Neural crest cell (in vitro differentiated cells): ENCODE measurements around the gene ARHGEF40. TPM values are rescaled to one million over a fixed set of nuclear protein-coding genes. Genes with fewer than 3 reads are reported as not detected.

Experiments used
- DNase-seq: peaks from one replicate; pipeline ENCODE4 v3.0.0; 2021; ENCODE audit warnings: low read depth, mixed read lengths, low spot score
- H3K27ac Mint-ChIP-seq: one replicate; pipeline ENCODE4 v1.8.0; 2021; ENCODE audit warnings: mild to moderate bottlenecking, mixed read lengths; ENCODE audit not compliant: unreplicated experiment
- H3K27me3 Mint-ChIP-seq: 2 replicates; pipeline ENCODE4 v1.8.0; 2021; ENCODE audit warnings: low read depth, mild to moderate bottlenecking, mixed read lengths
- H3K36me3 Mint-ChIP-seq: 2 replicates; pipeline ENCODE4 v1.8.0; 2021; ENCODE audit warnings: low read depth, mild to moderate bottlenecking, mixed read lengths
- H3K4me1 Mint-ChIP-seq: 2 replicates; pipeline ENCODE4 v1.8.0; 2021; ENCODE audit warnings: mixed read lengths
- H3K4me3 Mint-ChIP-seq: one replicate; pipeline ENCODE4 v1.8.0; 2021; ENCODE audit warnings: mild to moderate bottlenecking, mixed read lengths
- H3K9me3 Mint-ChIP-seq: 2 replicates; pipeline ENCODE4 v1.8.0; 2021; ENCODE audit warnings: mixed read lengths
- total RNA-seq: library from RNA; stranded (reverse); gene quantifications from 2 replicates; pipeline ENCODE4 v1.2.1, GENCODE V29; 2021
- TF ChIP-seq, protein P1 (sequence below): fragments of 200-600 bp; sonication (generic); conservative IDR thresholded peaks from 2 replicates; pipeline ENCODE4 v1.5.0; 2021; ENCODE audit warnings: antibody characterized with exemption, mild to moderate bottlenecking

Gene ARHGEF40
- total RNA-seq, 1 donor from 2014 or later = 73.8 TPM

DNA sequence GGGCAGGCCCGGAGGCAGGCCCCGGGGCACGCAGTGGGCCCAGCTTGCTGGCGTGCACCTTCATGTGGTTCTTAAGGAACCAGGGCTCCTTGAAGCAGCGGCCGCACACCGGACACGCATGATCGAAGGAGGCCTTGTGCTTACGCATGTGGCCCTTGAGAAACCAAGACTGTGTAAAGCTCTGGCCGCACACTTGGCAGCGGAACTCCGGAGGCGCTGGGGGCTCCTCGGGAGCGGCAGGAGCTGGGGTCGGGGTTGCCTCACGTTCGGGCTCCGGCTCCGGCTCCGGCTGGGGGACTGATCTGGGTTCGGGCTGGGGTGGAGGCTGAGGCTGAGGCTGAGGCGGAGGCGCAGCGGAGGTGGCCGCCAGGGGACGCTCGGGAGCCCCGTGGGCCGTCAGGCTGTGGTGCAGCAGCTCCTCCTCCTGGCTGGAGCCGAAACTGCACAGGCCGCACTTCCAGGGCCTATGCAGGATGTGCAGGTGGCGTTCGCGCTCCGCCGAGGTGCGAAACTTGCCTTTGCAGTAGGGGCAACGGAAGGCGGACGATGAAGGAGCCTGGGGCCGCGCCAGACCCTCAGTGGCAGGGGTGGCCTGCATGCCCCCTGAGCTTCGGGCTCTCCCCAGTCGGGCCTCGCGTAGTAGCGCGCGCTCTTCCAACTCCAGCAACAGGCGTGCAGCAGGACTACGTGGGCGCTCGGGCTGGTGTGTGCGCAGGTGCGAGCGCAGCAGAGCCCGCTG lies 22.3 kb downstream of the ARHGEF40 start:
- H3K9me3 Mint-ChIP-seq = no peaks in the 10 kb centered on the region
- peaks cover 18% of the 10 kb centered on the region for H3K27me3 Mint-ChIP-seq
- H3K4me3 Mint-ChIP-seq = peak overlapping the region; percentile 85
- H3K4me1 Mint-ChIP-seq = peaks cover 74% of the 10 kb centered on the region
- no peak overlapping the region for H3K27ac Mint-ChIP-seq
- TF ChIP-seq, protein P1, sequence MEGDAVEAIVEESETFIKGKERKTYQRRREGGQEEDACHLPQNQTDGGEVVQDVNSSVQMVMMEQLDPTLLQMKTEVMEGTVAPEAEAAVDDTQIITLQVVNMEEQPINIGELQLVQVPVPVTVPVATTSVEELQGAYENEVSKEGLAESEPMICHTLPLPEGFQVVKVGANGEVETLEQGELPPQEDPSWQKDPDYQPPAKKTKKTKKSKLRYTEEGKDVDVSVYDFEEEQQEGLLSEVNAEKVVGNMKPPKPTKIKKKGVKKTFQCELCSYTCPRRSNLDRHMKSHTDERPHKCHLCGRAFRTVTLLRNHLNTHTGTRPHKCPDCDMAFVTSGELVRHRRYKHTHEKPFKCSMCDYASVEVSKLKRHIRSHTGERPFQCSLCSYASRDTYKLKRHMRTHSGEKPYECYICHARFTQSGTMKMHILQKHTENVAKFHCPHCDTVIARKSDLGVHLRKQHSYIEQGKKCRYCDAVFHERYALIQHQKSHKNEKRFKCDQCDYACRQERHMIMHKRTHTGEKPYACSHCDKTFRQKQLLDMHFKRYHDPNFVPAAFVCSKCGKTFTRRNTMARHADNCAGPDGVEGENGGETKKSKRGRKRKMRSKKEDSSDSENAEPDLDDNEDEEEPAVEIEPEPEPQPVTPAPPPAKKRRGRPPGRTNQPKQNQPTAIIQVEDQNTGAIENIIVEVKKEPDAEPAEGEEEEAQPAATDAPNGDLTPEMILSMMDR = peak; percentile 95
- peaks cover 34% of the 10 kb centered on the region for H3K36me3 Mint-ChIP-seq
- DNase-seq = peak; percentile 94

DNA sequence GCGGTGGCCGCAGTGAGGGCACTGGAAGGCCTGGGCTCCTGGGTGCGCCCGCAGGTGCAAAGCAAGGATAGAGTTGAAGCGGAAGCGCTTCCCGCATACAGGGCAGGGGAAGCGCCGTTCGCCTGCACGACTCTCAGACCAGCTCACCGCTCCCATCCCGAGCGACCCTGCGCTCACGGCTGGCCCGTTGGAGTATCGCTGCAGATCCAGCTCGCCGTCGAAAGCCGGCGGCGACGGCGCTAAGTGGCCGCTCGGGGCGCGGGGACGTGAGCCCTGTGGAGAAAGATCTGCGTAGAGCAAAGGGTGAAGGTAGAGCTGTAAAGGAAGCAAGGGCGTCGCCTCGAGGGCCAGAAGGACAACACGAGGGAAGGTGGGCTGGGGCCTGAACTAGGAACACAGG lies 22.9 kb downstream of the ARHGEF40 start:
- H3K27me3 Mint-ChIP-seq = peaks cover 15% of the 10 kb centered on the region
- peaks cover 68% of the 10 kb centered on the region for H3K4me1 Mint-ChIP-seq
- peaks cover 31% of the 10 kb centered on the region for H3K36me3 Mint-ChIP-seq
- H3K27ac Mint-ChIP-seq = peak overlapping the region; percentile 29
- DNase-seq = no peak
- TF ChIP-seq, protein P1 = no peak
- no peaks in the 10 kb centered on the region for H3K9me3 Mint-ChIP-seq
- peak overlapping the region; percentile 97 for H3K4me3 Mint-ChIP-seq

DNA sequence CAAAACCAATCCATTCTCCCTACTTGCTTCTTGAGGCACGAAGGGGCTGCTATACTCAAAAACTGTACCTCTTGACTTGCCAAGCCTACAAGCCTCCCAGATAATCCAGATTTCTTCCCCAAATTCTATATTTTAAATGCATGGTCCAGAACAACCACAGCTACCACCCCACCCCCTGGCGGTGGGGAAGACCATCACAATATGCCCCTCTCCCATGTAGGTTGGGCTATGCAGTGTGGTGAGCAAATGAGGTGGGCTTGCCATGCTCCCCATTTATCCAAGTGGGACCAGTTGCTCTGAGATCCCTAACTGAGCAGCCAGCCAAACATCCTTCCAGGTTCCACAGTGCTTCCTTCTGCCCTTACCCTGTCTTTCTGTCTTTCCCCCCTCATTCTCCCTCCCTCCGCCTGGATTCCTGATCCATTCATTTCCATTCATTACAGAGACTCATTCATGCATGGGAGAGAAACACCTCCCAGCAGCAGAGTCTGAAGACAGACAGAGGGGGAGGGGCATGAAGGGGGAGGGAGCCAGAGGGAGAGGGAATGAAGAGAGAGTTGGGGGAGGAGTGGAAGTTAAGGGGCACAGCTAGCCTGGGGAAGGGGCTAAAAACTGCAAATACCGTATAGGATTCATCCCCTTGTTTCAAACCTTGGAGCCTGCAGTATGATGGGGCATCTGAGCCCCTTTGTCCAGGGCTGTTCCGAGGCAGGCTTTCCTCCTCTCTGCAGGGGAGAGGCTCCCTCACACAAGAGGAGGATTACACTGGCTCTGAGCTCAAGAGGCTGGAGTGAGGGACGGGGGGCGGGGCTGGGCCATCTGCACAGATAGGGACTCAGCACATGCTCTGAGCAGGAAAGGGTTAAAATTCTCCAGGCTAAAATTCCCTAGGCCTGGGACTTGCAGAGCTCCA lies 23.9 kb downstream of the ARHGEF40 start:
- Mint-ChIP-seq H3K36me3 (peaks cover 26% of the 10 kb centered on the region), H3K9me3 (no peaks in the 10 kb centered on the region), H3K27ac (peak overlapping the region; percentile 97), H3K27me3 (peaks cover 18% of the 10 kb centered on the region), H3K4me3 (peak overlapping the region; percentile 97), H3K4me1 (peaks cover 66% of the 10 kb centered on the region)
- TF ChIP-seq, protein P1 = peak; percentile 62
- peak; percentile 65 for DNase-seq

DNA sequence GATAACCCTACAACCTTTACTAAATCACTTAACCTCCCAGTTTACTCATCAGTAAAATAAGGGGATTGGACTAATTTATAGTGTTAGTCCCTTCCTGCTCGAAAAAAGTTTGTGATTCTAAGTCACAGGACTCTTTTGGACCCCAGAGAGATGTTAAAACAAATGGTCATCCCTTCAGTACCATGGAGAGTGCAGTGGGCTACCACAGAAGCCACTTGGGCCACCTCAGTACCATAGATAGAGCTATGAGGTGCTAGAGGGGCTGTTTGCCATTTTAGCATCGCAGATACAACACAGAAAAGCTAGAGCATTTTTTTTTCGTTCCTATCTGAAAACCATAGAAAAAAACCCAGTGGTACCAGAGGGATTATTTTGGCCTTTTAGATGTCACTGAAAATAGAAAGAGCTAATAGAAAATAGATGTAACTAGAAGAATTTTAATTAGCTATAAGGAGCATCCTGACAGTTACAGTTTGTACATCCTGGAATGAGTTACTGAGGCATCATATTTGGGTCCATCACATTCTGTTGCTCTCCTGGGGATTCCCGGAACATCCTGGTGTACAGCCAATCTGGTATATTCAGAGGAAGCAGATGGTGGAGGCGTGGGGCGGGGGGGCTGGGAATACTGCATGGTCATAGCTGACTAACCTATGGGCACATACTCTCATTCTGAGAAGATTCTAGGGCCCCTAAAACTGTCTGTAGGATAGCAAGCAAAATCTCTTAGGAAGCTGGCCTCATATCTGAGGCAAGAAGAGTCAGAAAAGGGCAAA lies 25.5 kb downstream of the ARHGEF40 start:
- Mint-ChIP-seq H3K9me3 (no peaks in the 10 kb centered on the region), H3K27me3 (peaks cover 18% of the 10 kb centered on the region), H3K36me3 (peaks cover 23% of the 10 kb centered on the region), H3K4me1 (peaks cover 74% of the 10 kb centered on the region), H3K27ac (peak overlapping the region; percentile 48), H3K4me3 (peak overlapping the region; percentile 97)
- TF ChIP-seq, protein P1 = no peak
- DNase-seq = no peak

DNA sequence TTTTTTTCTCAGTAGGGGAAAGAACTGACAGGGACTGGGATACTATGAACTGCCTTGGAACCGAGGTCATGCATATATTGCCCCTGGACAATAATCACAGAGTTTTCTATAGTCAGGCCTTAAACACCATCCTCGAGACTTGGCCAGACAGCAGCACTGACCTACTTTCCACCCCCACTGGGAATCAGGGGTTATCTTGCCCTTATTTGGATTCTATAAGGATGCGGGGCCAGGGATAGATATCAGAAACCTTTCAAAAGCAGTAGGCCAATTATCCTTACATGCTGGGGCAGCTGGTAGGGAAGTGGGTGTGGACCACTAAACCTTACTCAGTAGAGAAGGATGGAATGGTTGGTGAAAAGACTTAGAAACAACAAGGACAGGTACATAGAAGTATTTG lies 26.3 kb downstream of the ARHGEF40 start:
- H3K4me1 Mint-ChIP-seq = peaks cover 71% of the 10 kb centered on the region
- TF ChIP-seq, protein P1 = no peak
- no peak for DNase-seq
- no peaks in the 10 kb centered on the region for H3K9me3 Mint-ChIP-seq
- H3K4me3 Mint-ChIP-seq = peak overlapping the region; percentile 97
- H3K36me3 Mint-ChIP-seq = peaks cover 18% of the 10 kb centered on the region
- H3K27me3 Mint-ChIP-seq = peaks cover 18% of the 10 kb centered on the region
- peak overlapping the region; percentile 48 for H3K27ac Mint-ChIP-seq
